Measurements from ENCODE around the gene TGIF1.

TGIF1 gene

GRCh38 chr18:3420919-3421279 is 29.1 kb upstream of the TGIF1 start:
- H3K4me3 ChIP-seq (ENCODE audit: insufficient read length, low read depth): no peak overlapping the region
- H3K36me3 ChIP-seq (ENCODE audit: insufficient read depth, insufficient read length, low read length): no peaks in the 10 kb centered on the region
- no peaks in the 10 kb centered on the region for H3K9me3 ChIP-seq (ENCODE audit: insufficient read depth, low read length)
- TF ChIP-seq SUZ12 (IDR thresholded peaks at IDR 0.05; ENCODE audit: extremely low read depth, insufficient read depth, insufficient read length) (no peak), YY1 (IDR thresholded peaks at IDR 0.05; ENCODE audit: insufficient read depth, insufficient read length) (no peak), ZNF274 (IDR thresholded peaks at IDR 0.05; ENCODE audit: low read depth, low read length) (no peak)
- H3K4me1 ChIP-seq (ENCODE audit: insufficient read depth, insufficient read length): no peaks in the 10 kb centered on the region
- no peak for DNase-seq (ENCODE audit: low read depth, low spot score)
- H3K27me3 ChIP-seq (ENCODE audit: insufficient read depth, insufficient read length): no peaks in the 10 kb centered on the region
- no peak overlapping the region for H3K9ac ChIP-seq (ENCODE audit: insufficient read length, low read depth)

DNA sequence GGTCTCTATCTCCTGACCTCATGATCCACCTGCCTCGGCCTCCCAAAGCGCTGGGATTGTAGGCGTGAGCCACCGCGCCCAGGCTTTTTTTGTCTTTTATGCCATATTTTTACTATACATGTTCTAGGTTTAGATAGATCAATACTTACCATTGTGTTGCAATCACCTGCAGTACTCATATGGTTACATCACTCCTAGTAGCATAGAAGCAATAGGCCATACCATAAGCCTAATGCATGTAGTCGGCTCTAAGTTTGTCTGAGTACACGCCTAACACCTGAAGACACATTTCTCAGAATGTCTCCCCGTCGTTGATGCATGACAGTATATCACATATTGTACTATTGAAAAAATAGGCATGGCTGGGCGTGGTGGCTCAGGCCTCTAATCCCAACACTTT is 27.1 kb upstream of the TGIF1 start:
- no peak for DNase-seq (ENCODE audit: low read depth, low spot score)
- H3K4me3 ChIP-seq (ENCODE audit: insufficient read length, low read depth): no peak overlapping the region
- TF ChIP-seq YY1 (IDR thresholded peaks at IDR 0.05; ENCODE audit: insufficient read depth, insufficient read length): no peak
- no peak for TF ChIP-seq ZNF274 (IDR thresholded peaks at IDR 0.05; ENCODE audit: low read depth, low read length)
- no peak for TF ChIP-seq SUZ12 (IDR thresholded peaks at IDR 0.05; ENCODE audit: extremely low read depth, insufficient read depth, insufficient read length)
- H3K27me3 ChIP-seq (ENCODE audit: insufficient read depth, insufficient read length): no peaks in the 10 kb centered on the region
- H3K9me3 ChIP-seq (ENCODE audit: insufficient read depth, low read length): no peaks in the 10 kb centered on the region
- H3K36me3 ChIP-seq (ENCODE audit: insufficient read depth, insufficient read length, low read length): no peaks in the 10 kb centered on the region
- H3K4me1 ChIP-seq (ENCODE audit: insufficient read depth, insufficient read length): no peaks in the 10 kb centered on the region
- H3K9ac ChIP-seq (ENCODE audit: insufficient read length, low read depth): no peak overlapping the region

DNA sequence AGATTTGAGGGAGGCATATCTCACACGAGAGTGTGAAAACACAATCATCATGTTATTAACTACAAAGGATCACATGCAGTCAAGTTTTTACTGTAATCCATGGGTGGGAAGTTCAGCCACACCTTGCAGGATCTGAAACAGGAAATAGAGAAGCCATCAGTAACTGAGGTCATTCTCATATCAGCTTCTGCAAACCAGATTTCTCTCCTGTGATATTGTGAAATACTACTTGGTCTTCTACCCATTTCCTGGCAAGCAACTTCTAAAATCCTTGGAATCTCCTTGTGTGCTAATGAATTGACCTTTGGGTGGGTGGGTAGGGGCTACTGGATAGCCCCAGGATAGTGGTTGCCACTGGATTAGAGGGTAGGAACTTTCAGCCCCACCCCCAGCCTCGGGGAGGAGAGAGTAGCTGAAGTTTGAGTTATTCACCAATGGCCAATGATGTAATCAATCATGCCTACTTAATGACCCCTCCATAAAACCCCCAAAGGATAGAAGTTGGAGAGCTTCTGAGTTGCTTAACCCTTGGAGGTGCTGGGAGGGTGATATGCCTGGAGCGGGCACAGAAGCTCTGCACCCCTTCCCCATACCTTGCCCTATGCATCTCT is 25.6 kb upstream of the TGIF1 start:
- no peaks in the 10 kb centered on the region for H3K36me3 ChIP-seq (ENCODE audit: insufficient read depth, insufficient read length, low read length)
- TF ChIP-seq YY1 (IDR thresholded peaks at IDR 0.05; ENCODE audit: insufficient read depth, insufficient read length) (no peak), SUZ12 (IDR thresholded peaks at IDR 0.05; ENCODE audit: extremely low read depth, insufficient read depth, insufficient read length) (no peak), ZNF274 (IDR thresholded peaks at IDR 0.05; ENCODE audit: low read depth, low read length) (no peak)
- no peak overlapping the region for H3K4me3 ChIP-seq (ENCODE audit: insufficient read length, low read depth)
- H3K4me1 ChIP-seq (ENCODE audit: insufficient read depth, insufficient read length): no peaks in the 10 kb centered on the region
- H3K27me3 ChIP-seq (ENCODE audit: insufficient read depth, insufficient read length): no peaks in the 10 kb centered on the region
- DNase-seq (ENCODE audit: low read depth, low spot score): no peak
- H3K9me3 ChIP-seq (ENCODE audit: insufficient read depth, low read length): no peaks in the 10 kb centered on the region
- H3K9ac ChIP-seq (ENCODE audit: insufficient read length, low read depth): no peak overlapping the region

DNA sequence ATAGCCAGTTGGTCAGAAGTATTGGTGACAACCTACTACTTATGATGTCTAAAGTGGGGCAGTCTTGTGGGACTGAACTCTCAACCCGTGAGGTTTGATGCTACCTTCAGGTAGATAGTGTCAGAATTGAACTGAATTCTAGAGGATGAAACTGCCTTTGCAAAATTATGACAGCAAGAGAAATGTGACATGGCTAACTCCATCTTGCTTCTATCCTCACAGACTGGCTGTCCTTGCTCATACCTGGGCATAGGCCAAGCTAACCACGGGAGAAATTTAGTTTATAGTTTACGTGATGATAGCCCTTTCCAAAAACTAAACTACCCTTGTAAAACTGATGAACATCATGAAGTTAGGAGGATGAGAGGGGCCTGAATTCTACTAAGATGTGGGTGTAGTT is 24.9 kb upstream of the TGIF1 start:
- no peaks in the 10 kb centered on the region for H3K27me3 ChIP-seq (ENCODE audit: insufficient read depth, insufficient read length)
- no peaks in the 10 kb centered on the region for H3K9me3 ChIP-seq (ENCODE audit: insufficient read depth, low read length)
- no peak for DNase-seq (ENCODE audit: low read depth, low spot score)
- H3K4me1 ChIP-seq (ENCODE audit: insufficient read depth, insufficient read length): no peaks in the 10 kb centered on the region
- no peak overlapping the region for H3K4me3 ChIP-seq (ENCODE audit: insufficient read length, low read depth)
- no peaks in the 10 kb centered on the region for H3K36me3 ChIP-seq (ENCODE audit: insufficient read depth, insufficient read length, low read length)
- H3K9ac ChIP-seq (ENCODE audit: insufficient read length, low read depth): no peak overlapping the region
- TF ChIP-seq SUZ12 (IDR thresholded peaks at IDR 0.05; ENCODE audit: extremely low read depth, insufficient read depth, insufficient read length): no peak
- TF ChIP-seq YY1 (IDR thresholded peaks at IDR 0.05; ENCODE audit: insufficient read depth, insufficient read length): no peak
- no peak for TF ChIP-seq ZNF274 (IDR thresholded peaks at IDR 0.05; ENCODE audit: low read depth, low read length)

GRCh38 chr18:3425446-3425845 is 24.5 kb upstream of the TGIF1 start:
- Histone ChIP-seq H3K4me3 (ENCODE audit: insufficient read length, low read depth) (no peak overlapping the region), H3K4me1 (ENCODE audit: insufficient read depth, insufficient read length) (no peaks in the 10 kb centered on the region), H3K9ac (ENCODE audit: insufficient read length, low read depth) (no peak overlapping the region), H3K27me3 (ENCODE audit: insufficient read depth, insufficient read length) (no peaks in the 10 kb centered on the region), H3K36me3 (ENCODE audit: insufficient read depth, insufficient read length, low read length) (no peaks in the 10 kb centered on the region), H3K9me3 (ENCODE audit: insufficient read depth, low read length) (no peaks in the 10 kb centered on the region)
- no peak for TF ChIP-seq YY1 (IDR thresholded peaks at IDR 0.05; ENCODE audit: insufficient read depth, insufficient read length)
- TF ChIP-seq ZNF274 (IDR thresholded peaks at IDR 0.05; ENCODE audit: low read depth, low read length): no peak
- no peak for TF ChIP-seq SUZ12 (IDR thresholded peaks at IDR 0.05; ENCODE audit: extremely low read depth, insufficient read depth, insufficient read length)
- no peak for DNase-seq (ENCODE audit: low read depth, low spot score)

DNA sequence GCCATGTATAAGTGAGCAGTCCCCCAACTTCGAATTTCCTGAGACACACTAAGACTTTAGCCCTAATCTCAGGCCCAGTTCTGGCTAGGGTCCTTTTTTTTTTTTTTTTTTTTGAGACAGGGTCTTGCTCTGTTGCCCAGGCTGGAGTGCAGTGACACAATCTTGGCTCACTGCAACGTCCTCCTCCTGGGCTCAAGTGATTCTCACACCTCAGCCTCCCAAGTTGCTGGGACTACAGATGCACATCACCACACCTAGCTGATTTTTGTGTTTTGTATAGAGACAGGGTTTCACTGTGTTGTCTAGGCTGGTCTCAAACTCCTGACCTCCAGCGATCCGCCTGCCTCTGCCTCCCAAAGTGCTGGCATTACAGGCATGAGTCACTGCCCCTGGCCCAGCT is 23.9 kb upstream of the TGIF1 start:
- no peaks in the 10 kb centered on the region for H3K4me1 ChIP-seq (ENCODE audit: insufficient read depth, insufficient read length)
- no peak for TF ChIP-seq ZNF274 (IDR thresholded peaks at IDR 0.05; ENCODE audit: low read depth, low read length)
- no peak for TF ChIP-seq SUZ12 (IDR thresholded peaks at IDR 0.05; ENCODE audit: extremely low read depth, insufficient read depth, insufficient read length)
- no peak for TF ChIP-seq YY1 (IDR thresholded peaks at IDR 0.05; ENCODE audit: insufficient read depth, insufficient read length)

DNA sequence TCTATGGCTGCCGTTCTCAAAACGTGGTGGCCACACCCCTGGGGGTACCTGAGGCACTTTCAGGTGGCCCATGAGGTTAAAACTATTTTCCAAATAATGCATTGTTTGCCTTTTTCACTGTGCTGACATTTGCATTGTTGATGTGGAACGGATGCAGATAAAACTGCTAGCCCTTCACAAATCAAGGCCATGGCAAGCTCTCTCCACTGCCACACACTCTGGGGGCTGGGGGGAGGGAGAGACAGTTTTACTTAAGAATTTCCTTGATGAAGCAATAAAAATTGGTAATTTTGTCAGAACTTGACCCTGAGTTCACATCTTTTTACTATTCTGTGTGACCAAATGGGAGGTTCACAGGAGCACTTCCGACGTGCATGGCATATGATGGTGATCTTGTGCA is 22.0 kb upstream of the TGIF1 start:
- DNase-seq (ENCODE audit: low read depth, low spot score): no peak
- Histone ChIP-seq H3K36me3 (ENCODE audit: insufficient read depth, insufficient read length, low read length) (no peaks in the 10 kb centered on the region), H3K4me1 (ENCODE audit: insufficient read depth, insufficient read length) (no peaks in the 10 kb centered on the region), H3K9me3 (ENCODE audit: insufficient read depth, low read length) (no peaks in the 10 kb centered on the region), H3K27me3 (ENCODE audit: insufficient read depth, insufficient read length) (no peaks in the 10 kb centered on the region), H3K9ac (ENCODE audit: insufficient read length, low read depth) (no peak overlapping the region), H3K4me3 (ENCODE audit: insufficient read length, low read depth) (no peak overlapping the region)
- TF ChIP-seq SUZ12 (IDR thresholded peaks at IDR 0.05; ENCODE audit: extremely low read depth, insufficient read depth, insufficient read length): no peak
- no peak for TF ChIP-seq ZNF274 (IDR thresholded peaks at IDR 0.05; ENCODE audit: low read depth, low read length)
- no peak for TF ChIP-seq YY1 (IDR thresholded peaks at IDR 0.05; ENCODE audit: insufficient read depth, insufficient read length)

More for the DNA sequence above, 23.9 kb upstream of the TGIF1 start:
- H3K36me3 ChIP-seq (ENCODE audit: insufficient read depth, insufficient read length, low read length): no peaks in the 10 kb centered on the region
- H3K4me3 ChIP-seq (ENCODE audit: insufficient read length, low read depth): no peak overlapping the region
- DNase-seq (ENCODE audit: low read depth, low spot score): no peak
- no peak overlapping the region for H3K9ac ChIP-seq (ENCODE audit: insufficient read length, low read depth)
- H3K9me3 ChIP-seq (ENCODE audit: insufficient read depth, low read length): no peaks in the 10 kb centered on the region
- no peaks in the 10 kb centered on the region for H3K27me3 ChIP-seq (ENCODE audit: insufficient read depth, insufficient read length)

All from NT2/D1 (cell line).